Measurements from ENCODE around the gene EN2.

GRCh38 chr7:155470686-155471638 lies 13.0 kb downstream of the EN2 start:
- no peak for TF ChIP-seq CTCF (IDR thresholded peaks at IDR 0.05)
- no peak for TF ChIP-seq POLR2AphosphoS5 (IDR thresholded peaks at IDR 0.05)

Data from suprapubic skin (tissue), 3 donors.